Duodenal mucosa (tissue), 2 donors: ENCODE measurements around the gene TBC1D5.

ENCODE experiments used
- H3K27ac ChIP-seq: one replicate; pipeline ENCODE4 v1.7.0; 2013; ENCODE audit warnings: low read depth, low read length
- H3K27me3 ChIP-seq, 2 donors: one replicate each; pipeline ENCODE4 v1.7.0; 2013; ENCODE audit warnings: low read length in 2 of 2, control low read depth in 1 of 2; ENCODE audit not compliant: insufficient read depth in 2 of 2, control insufficient read depth in 1 of 2
- H3K36me3 ChIP-seq, 2 donors: one replicate each; pipeline ENCODE4 v1.7.0; 2013; ENCODE audit warnings: low read length in 2 of 2, control low read depth in 1 of 2; ENCODE audit not compliant: insufficient read depth in 2 of 2, control insufficient read depth in 1 of 2
- H3K4me1 ChIP-seq, 2 donors: one replicate each; pipeline ENCODE4 v1.7.0; 2013; ENCODE audit warnings: low read length in 2 of 2, control low read depth in 1 of 2; ENCODE audit not compliant: insufficient read depth in 2 of 2, control insufficient read depth in 1 of 2
- H3K4me3 ChIP-seq, 2 donors: one replicate each; pipeline ENCODE4 v1.7.0; 2013; ENCODE audit warnings: low read length in 2 of 2, low read depth in 1 of 2
- H3K9ac ChIP-seq, 2 donors: one replicate each; pipeline ENCODE4 v1.7.0; 2013; ENCODE audit warnings: low read length in 2 of 2, low read depth in 1 of 2
- H3K9me3 ChIP-seq, 2 donors: one replicate each; pipeline ENCODE4 v1.7.0; 2013; ENCODE audit warnings: low read length in 2 of 2, control low read depth in 1 of 2; ENCODE audit not compliant: control insufficient read depth in 1 of 2

The TBC1D5 gene

DNA sequence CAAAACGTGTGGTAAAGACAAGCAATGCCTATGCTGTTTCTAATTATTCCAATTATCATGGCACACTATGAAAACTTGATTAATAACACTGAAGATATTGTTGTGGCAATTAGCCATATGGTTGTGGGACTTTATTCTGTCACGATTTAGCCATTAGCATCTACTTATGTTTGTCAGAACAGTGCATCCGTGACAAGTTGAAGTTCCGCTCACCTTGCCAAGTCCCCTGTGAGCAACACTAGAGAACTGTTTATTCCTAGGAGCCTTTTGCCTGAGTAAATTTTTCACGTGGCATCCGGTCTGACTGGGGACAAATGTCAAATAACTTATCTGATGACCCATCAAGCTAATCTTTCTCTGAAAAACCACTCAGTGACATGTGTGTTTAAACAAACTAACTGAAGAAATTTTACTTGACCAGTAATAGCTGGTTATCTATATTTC is 403.3 kb downstream of the TBC1D5 start:
- Histone ChIP-seq H3K27ac (no peak overlapping the region), H3K9me3 (no peaks in the 10 kb centered on the region), H3K36me3 (no peaks in the 10 kb centered on the region), H3K4me1 (no peaks in the 10 kb centered on the region), H3K4me3 (no peak overlapping the region), H3K27me3 (no peaks in the 10 kb centered on the region), H3K9ac (no peak overlapping the region)

DNA sequence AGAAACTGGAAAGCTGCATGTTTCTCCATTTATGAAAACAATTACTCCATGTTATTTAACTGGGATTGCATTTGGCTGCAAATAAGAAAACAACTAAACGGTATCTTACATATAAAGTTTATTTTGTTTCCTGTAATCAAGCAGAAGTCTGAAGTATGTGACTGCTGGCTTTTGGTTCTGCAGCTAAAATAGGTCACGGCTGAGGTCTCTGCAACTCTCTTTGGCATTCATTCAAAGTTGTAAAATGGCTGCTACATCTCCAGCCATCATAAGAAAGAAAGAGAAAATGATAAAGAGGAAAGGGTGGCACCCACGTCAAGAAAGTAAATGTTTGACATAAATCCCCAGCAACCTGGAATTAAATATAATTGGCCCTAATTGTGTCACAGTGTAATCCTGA is 406.1 kb downstream of the TBC1D5 start:
- no peak overlapping the region for H3K9ac ChIP-seq
- H3K27ac ChIP-seq = no peak overlapping the region
- no peaks in the 10 kb centered on the region for H3K4me1 ChIP-seq
- H3K4me3 ChIP-seq = no peak overlapping the region
- H3K9me3 ChIP-seq = no peaks in the 10 kb centered on the region
- H3K27me3 ChIP-seq = no peaks in the 10 kb centered on the region
- H3K36me3 ChIP-seq = no peaks in the 10 kb centered on the region

DNA sequence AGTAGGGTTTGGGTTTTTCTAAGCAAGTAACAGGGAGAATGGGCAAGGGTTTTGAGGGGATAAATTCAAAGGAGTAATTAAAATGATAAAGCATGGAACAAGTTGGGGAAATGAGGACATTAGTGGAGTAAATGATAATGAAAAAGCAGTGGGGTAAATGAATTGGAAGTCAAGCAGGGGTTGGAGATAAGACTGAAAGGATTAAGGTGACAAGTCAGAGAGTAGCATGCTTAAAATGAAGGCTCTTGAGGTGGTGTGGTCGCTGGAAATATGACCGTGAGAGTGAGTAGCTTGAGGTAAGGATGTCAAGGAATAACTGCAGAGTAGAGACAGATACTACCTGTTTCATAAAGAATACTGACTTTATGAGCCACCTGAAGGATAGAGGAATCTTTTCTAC is 408.5 kb downstream of the TBC1D5 start:
- Histone ChIP-seq H3K4me1 (no peaks in the 10 kb centered on the region), H3K27me3 (no peaks in the 10 kb centered on the region), H3K4me3 (no peak overlapping the region), H3K36me3 (peaks cover 0 to 2% of the 10 kb centered on the region in 2 donors), H3K27ac (no peak overlapping the region), H3K9me3 (no peaks in the 10 kb centered on the region), H3K9ac (no peak overlapping the region)

DNA sequence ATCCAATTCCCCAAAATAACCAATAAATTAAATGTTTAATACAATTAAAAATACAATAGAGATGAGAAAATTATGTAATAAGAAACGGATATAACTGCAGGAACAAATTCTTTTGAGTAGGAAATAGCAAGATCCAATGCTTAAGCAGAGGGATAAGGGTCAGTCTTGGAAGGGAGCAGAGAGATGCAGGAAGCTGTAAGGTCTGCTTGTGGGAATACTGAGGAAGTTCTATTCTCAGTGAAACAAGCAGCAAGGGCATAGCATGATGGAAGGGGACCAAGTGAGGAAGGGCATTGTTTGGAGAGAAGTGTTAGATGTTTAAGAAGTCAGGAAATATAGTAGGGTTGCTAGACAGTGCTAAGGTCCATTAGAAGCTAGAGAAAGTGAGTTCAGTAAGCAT is 409.0 kb downstream of the TBC1D5 start:
- Histone ChIP-seq H3K9ac (no peak overlapping the region), H3K4me1 (no peaks in the 10 kb centered on the region), H3K27ac (no peak overlapping the region), H3K4me3 (no peak overlapping the region), H3K27me3 (no peaks in the 10 kb centered on the region), H3K9me3 (no peaks in the 10 kb centered on the region), H3K36me3 (peaks cover 0 to 2% of the 10 kb centered on the region in 2 donors)

DNA sequence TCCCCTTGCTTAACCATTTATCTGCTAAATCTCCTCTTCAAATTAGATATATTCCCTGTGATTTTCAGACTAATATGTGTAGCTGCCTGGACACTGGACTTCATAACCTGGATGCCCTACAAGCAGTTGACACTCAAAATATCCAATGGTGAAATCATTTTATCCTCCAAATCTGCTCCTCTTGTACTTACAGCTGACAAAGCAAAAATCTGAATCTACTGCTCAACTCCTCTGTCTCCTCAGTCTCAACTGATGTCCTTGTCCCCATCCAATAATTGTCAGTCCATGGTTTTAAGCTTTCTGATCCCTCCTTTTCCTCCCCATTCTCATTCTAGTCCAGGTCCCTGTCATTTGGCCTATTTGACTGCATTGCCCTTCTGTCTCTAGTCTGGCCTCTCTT is 411.8 kb downstream of the TBC1D5 start:
- H3K36me3 ChIP-seq = peaks cover 0 to 2% of the 10 kb centered on the region in 2 donors
- H3K27ac ChIP-seq = no peak overlapping the region
- H3K9me3 ChIP-seq = no peaks in the 10 kb centered on the region
- no peaks in the 10 kb centered on the region for H3K4me1 ChIP-seq
- no peak overlapping the region for H3K4me3 ChIP-seq
- H3K27me3 ChIP-seq = no peaks in the 10 kb centered on the region
- no peak overlapping the region for H3K9ac ChIP-seq

DNA sequence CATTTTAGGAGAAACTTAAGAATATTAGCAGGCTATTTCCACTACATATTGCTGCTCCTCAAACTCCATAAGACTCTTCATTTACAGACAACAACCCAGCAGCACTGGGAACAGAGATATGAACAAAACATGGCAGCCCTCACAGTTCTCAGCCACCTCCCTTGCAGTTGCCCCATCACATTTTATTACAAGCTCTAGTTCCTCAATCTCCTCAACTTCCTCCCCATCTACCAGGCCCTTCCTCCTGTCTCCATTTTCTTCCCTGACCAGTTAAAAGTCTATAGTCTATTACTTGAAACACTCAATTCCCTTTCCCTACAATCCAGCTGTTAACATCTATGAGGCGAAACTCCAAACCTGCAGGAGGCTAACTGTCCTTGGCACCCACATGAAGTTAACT is 412.5 kb downstream of the TBC1D5 start:
- Histone ChIP-seq H3K27ac (no peak overlapping the region), H3K9ac (no peak overlapping the region), H3K27me3 (no peaks in the 10 kb centered on the region), H3K36me3 (peaks cover 0 to 2% of the 10 kb centered on the region in 2 donors), H3K4me3 (no peak overlapping the region), H3K9me3 (no peaks in the 10 kb centered on the region), H3K4me1 (no peaks in the 10 kb centered on the region)

DNA sequence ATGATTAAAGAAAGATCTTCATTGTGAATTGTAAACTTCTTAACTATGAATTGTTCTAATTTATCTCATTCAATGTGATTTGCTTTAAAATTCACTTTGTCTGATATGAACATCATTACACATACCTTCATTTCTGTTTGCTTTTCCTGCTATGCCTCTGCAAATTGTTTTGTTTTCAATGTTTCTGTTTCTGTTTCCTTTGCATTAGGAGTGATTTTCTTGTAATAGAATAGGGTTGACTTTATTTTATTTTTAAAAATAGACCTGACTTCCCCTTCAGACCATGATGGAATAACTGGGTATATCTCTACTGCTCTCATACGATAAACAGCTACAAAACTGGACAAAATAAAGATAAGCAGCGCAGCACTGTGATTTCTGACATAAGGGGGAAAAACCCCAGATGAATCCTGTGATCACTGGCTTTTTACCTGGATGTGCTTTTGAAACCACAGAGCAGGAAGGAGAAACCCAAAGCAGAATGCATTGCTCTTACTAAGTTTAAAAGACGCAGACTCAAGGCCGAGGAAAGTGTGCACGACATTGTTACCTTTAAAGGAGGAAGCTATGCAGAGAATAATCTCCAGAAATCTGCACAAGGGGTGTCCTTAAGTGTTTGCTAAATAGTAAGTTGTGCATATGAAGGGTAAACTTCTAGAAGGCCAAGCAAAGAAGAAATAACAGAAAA is 420.2 kb downstream of the TBC1D5 start:
- no peak overlapping the region for H3K9ac ChIP-seq
- H3K27me3 ChIP-seq = no peaks in the 10 kb centered on the region
- H3K27ac ChIP-seq = no peak overlapping the region
- no peaks in the 10 kb centered on the region for H3K9me3 ChIP-seq
- H3K4me1 ChIP-seq = no peaks in the 10 kb centered on the region
- H3K36me3 ChIP-seq = no peaks in the 10 kb centered on the region
- H3K4me3 ChIP-seq = no peak overlapping the region

DNA sequence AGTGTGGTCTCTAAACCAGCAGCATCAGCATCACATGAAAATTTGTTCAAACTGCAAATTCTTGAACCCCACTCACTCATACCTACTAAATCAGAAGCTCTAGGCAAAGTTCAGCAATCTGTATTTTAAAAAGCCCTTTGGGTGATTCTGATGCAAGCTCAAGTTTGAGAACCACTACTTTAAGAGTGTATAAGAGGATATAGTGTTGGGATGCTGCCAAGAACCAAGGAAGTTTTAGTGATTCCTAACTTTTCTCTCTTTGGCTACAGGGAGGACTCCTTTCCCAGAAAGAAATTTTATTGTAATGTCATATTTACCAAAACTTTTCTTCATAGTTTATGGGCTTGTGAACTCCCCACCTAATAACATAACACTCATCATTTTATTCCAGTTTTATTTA is 422.2 kb downstream of the TBC1D5 start:
- H3K27ac ChIP-seq = no peak overlapping the region
- no peaks in the 10 kb centered on the region for H3K36me3 ChIP-seq
- H3K9me3 ChIP-seq = no peaks in the 10 kb centered on the region
- H3K4me3 ChIP-seq = no peak overlapping the region
- no peaks in the 10 kb centered on the region for H3K4me1 ChIP-seq
- no peaks in the 10 kb centered on the region for H3K27me3 ChIP-seq
- H3K9ac ChIP-seq = no peak overlapping the region

DNA sequence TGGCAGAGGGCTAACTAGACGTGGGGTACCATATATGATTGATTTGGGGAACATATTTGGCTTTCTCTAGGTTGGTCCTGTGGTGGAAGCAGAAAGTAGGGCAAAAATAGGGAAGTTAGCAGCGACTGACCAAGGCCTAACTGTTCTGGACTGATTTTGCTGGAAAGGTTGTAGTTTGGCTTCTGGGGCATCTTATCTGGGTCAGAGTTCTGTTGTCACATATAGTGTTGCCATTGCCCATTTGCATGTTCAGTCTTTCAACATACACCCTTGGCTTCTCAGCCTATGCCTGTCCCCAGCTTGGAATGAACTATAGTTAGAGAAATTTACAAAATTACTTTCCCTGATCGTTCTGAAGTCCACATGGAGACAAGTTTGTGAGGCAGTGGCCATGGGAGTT is 426.5 kb downstream of the TBC1D5 start:
- H3K9ac ChIP-seq = no peak overlapping the region
- no peaks in the 10 kb centered on the region for H3K27me3 ChIP-seq
- H3K4me1 ChIP-seq = no peaks in the 10 kb centered on the region
- H3K27ac ChIP-seq = no peak overlapping the region
- no peak overlapping the region for H3K4me3 ChIP-seq
- no peaks in the 10 kb centered on the region for H3K9me3 ChIP-seq
- H3K36me3 ChIP-seq = no peaks in the 10 kb centered on the region

DNA sequence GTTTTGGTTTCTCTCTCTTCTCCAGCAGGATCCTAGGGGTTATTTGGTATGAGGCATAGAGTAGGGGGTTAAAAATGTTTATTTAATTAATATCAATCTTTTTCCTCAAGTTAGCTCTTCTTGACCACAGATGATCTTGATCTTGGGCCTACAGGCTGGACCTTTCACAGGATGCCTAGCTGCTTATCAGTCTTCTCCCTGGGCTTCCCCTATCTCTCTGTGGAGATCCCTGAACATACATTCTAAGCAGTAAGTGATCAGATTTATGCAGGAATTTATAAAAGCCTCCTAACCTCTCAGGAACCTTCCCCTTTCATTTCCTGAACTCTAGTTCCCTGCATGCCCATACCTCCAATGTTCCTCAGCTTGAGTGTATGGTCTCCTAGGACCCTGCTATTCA is 428.3 kb downstream of the TBC1D5 start:
- H3K9ac ChIP-seq = no peak overlapping the region
- no peak overlapping the region for H3K27ac ChIP-seq
- no peak overlapping the region for H3K4me3 ChIP-seq
- no peaks in the 10 kb centered on the region for H3K9me3 ChIP-seq
- no peaks in the 10 kb centered on the region for H3K36me3 ChIP-seq
- H3K27me3 ChIP-seq = no peaks in the 10 kb centered on the region
- H3K4me1 ChIP-seq = no peaks in the 10 kb centered on the region

DNA sequence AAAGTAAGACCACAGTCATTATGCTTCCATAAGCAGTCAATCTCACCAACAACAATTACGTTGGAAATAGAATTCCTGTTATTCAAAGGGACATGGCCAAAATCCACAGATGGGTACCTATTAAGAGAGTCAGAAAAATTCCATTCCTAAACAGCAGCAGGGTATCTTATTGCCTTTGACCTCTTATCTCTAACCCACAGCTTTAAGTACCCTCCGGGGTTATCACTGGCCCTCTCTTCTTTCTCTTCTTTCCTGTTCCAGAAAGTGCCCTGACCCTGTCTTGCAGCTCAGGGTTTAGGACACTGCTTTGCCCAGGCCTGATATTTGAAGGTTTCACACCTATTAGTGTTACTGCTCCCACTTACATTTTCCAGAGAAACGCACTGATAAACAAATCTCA is 428.7 kb downstream of the TBC1D5 start:
- H3K9ac ChIP-seq = no peak overlapping the region
- no peaks in the 10 kb centered on the region for H3K9me3 ChIP-seq
- no peak overlapping the region for H3K4me3 ChIP-seq
- H3K27ac ChIP-seq = no peak overlapping the region
- H3K27me3 ChIP-seq = no peaks in the 10 kb centered on the region
- no peaks in the 10 kb centered on the region for H3K36me3 ChIP-seq
- no peaks in the 10 kb centered on the region for H3K4me1 ChIP-seq
